HepG2 (cell line): ENCODE results near the gene SETD1B. TPM values are rescaled to one million over a fixed set of nuclear protein-coding genes. Genes with fewer than 3 reads are reported as not detected.

Experiments
- ATAC-seq: fragments of 200-7000 bp; cut with Tn5 transposase; 3 replicates; pipeline ENCODE4 v1.9.1; 2020; ENCODE audit warnings: mild to moderate bottlenecking, moderate library complexity
- BruUV-seq: library from RNA; stranded (reverse); fragments of 400-500 nt; replicated peaks from 2 replicates; lab custom pipeline; 2021; lab: Mats Ljungman, UMichigan
- CTCF ChIA-PET: fragments of 300-600 bp; formaldehyde crosslinking; extraction: SDS; loops from one replicate; lab custom pipeline; 2021; ENCODE audit warnings: low total read pairs, inconsistent platforms, low intra/inter-chr PET ratio; lab: Yijun Ruan, JAX
- POLR2A ChIA-PET: fragments of 350-600 bp; sonication (Branson Sonifier 250); formaldehyde crosslinking; loops from one replicate; lab custom pipeline; 2020; ENCODE audit warnings: antibody characterized with exemption, inconsistent platforms; lab: Yijun Ruan, JAX
- DNase-seq: peaks from one replicate; pipeline ENCODE4 v3.0.0-alpha.2; 2015; ENCODE audit warnings: low spot score
- FAIRE-seq: peaks from 3 replicates; lab custom pipeline; 2011; peaks lifted over from hg19 to GRCh38; lab: Jason Lieb, UNC
- H2AFZ ChIP-seq: one replicate; pipeline ENCODE4 v1.6.1; 2011; ENCODE audit warnings: low read length, inconsistent platforms
- H3K27ac ChIP-seq: fragments of 300-600 bp; 3 replicates; pipeline ENCODE4 v1.8.0; 2011; ENCODE audit warnings: mixed run types, mild to moderate bottlenecking, mixed read lengths, low read length, inconsistent platforms; ENCODE audit not compliant: insufficient read depth; ENCODE audit errors: extremely low read length
- H3K27me3 ChIP-seq, 2 experiments: fragments of 200-600 bp in 1 of 2; 2 replicates in 1 of 2; 3 replicates in 1 of 2; pipeline versions ENCODE4 v1.6.0 to v1.8.0; 2011; ENCODE audit warnings: low read length in 2 of 2, mild to moderate bottlenecking in 2 of 2, moderate library complexity in 2 of 2, inconsistent platforms in 1 of 2; ENCODE audit not compliant: insufficient read depth in 2 of 2, control insufficient read depth in 1 of 2
- H3K36me3 ChIP-seq, 2 experiments: fragments of 200-600 bp in 1 of 2; replicated peaks in 1 of 2; 2 replicates in 1 of 2; 3 replicates in 1 of 2; pipeline versions ENCODE4 v1.5.1 to v1.8.0; 2011; ENCODE audit warnings: low read length in 2 of 2, inconsistent platforms in 1 of 2; ENCODE audit not compliant: insufficient read depth in 2 of 2, control insufficient read depth in 1 of 2
- H3K4me1 ChIP-seq: 2 replicates; pipeline ENCODE4 v1.5.1; 2012; ENCODE audit warnings: low read length, inconsistent platforms; ENCODE audit not compliant: insufficient read depth
- H3K4me2 ChIP-seq: 2 replicates; pipeline ENCODE4 v1.6.0; 2011; ENCODE audit warnings: low read depth, low read length, inconsistent platforms
- H3K4me3 ChIP-seq, 3 experiments: fragments of 200-600 bp in 1 of 3; sonication (generic), shearing (Covaris generic) in 1 of 3; replicated peaks in 1 of 3; 2 replicates each; pipeline ENCODE4 v1.5.1; 2011 to 2016; ENCODE audit warnings: low read length in 3 of 3, inconsistent platforms in 2 of 3, low read depth in 2 of 3, mild to moderate bottlenecking in 2 of 3, control low read depth in 1 of 3, mixed read lengths in 1 of 3; ENCODE audit not compliant: insufficient read depth in 1 of 3
- H3K79me2 ChIP-seq: one replicate; pipeline ENCODE4 v1.6.1; 2011; ENCODE audit warnings: low read length, inconsistent platforms; ENCODE audit not compliant: insufficient read depth
- H3K9ac ChIP-seq: 2 replicates; pipeline ENCODE4 v1.6.0; 2011; ENCODE audit warnings: mild to moderate bottlenecking, low read depth, low read length, inconsistent platforms; ENCODE audit not compliant: insufficient read depth
- H3K9me3 ChIP-seq: 2 replicates; pipeline ENCODE4 v1.5.1; 2012; ENCODE audit warnings: mild to moderate bottlenecking, low read length
- H4K20me1 ChIP-seq: 2 replicates; pipeline ENCODE4 v1.6.0; 2011; ENCODE audit warnings: inconsistent platforms, mild to moderate bottlenecking, low read length, moderate library complexity; ENCODE audit not compliant: insufficient read depth
- CEBPG ChIP-seq: IDR thresholded peaks from 2 replicates; pipeline ENCODE4 v1.6.1; 2016
- HOMEZ ChIP-seq: IDR thresholded peaks from 2 replicates; pipeline ENCODE4 v1.6.1; 2016; ENCODE audit warnings: low read depth
- KLF12 ChIP-seq: sonication (generic); formaldehyde crosslinking; IDR thresholded peaks from 2 replicates; pipeline ENCODE4 v1.4.0; 2020; ENCODE audit warnings: missing genetic modification reagents, borderline replicate concordance
- MAFG ChIP-seq: sonication (generic); formaldehyde crosslinking; IDR thresholded peaks from 2 replicates; pipeline ENCODE4 v1.5.1; 2020; ENCODE audit warnings: mild to moderate bottlenecking, missing genetic modification reagents
- SYNCRIP ChIP-seq: fragments of 200-400 bp; formaldehyde crosslinking; IDR thresholded peaks from 2 replicates; pipeline ENCODE4 v1.6.1; 2018; ENCODE audit warnings: mild to moderate bottlenecking, low read depth, low read length; ENCODE audit not compliant: insufficient read depth
- THAP11 ChIP-seq: IDR thresholded peaks from 2 replicates; pipeline ENCODE4 v1.6.1; 2016; ENCODE audit warnings: missing biosample characterization, missing genetic modification reagents
- ZNF121 ChIP-seq: sonication (generic); formaldehyde crosslinking; IDR thresholded peaks from 2 replicates; pipeline ENCODE4 v1.5.0; 2020; ENCODE audit warnings: mild to moderate bottlenecking, missing genetic modification reagents
- ZNF143 ChIP-seq: sonication (generic); formaldehyde crosslinking; IDR thresholded peaks from 2 replicates; pipeline ENCODE4 v1.4.0; 2020; ENCODE audit warnings: missing genetic modification reagents
- ZNF335 ChIP-seq: sonication (generic); formaldehyde crosslinking; IDR thresholded peaks from 2 replicates; pipeline ENCODE4 v1.4.0; 2020; ENCODE audit warnings: missing genetic modification reagents
- ZNF354B ChIP-seq: sonication (generic); formaldehyde crosslinking; IDR thresholded peaks from 2 replicates; pipeline ENCODE4 v1.8.0; 2022; ENCODE audit warnings: mild to moderate bottlenecking, missing genetic modification reagents
- ZNF383 ChIP-seq: sonication (generic); formaldehyde crosslinking; IDR thresholded peaks from 2 replicates; pipeline ENCODE4 v1.4.0; 2020; ENCODE audit warnings: missing genetic modification reagents, mild to moderate bottlenecking, borderline replicate concordance
- ZNF605 ChIP-seq: sonication (generic); formaldehyde crosslinking; IDR thresholded peaks from 2 replicates; pipeline ENCODE4 v1.8.0; 2022; ENCODE audit warnings: mild to moderate bottlenecking, missing genetic modification reagents
- ZSCAN25 ChIP-seq: sonication (generic); formaldehyde crosslinking; IDR thresholded peaks from 2 replicates; pipeline ENCODE4 v1.8.0; 2022; ENCODE audit warnings: mild to moderate bottlenecking, missing genetic modification reagents
- WGBS: methylation state at CpG from one replicate; pipeline ENCODE4 v1.1.6; 2017; ENCODE audit warnings: low lambda C conversion rate; 5-methylcytosine and 5-hydroxymethylcytosine counted together
- in situ Hi-C: cut with HindIII; loops from 2 replicates; pipeline ENCODE4 v1.10.0; 2017; ENCODE audit warnings: low pct_unique_long_range_greater_than_20kb; ENCODE audit not compliant: extremely low pct_ligation_motif_present
- intact Hi-C: fragments of 100-400 bp; cut with micrococcal nuclease; formaldehyde crosslinking; loops from one replicate; pipeline ENCODE4 v1.10.0; 2022; ENCODE audit not compliant: unreplicated experiment
- polyA plus RNA-seq, 8 experiments: library from polyadenylated mRNA; depleted of rRNA in 3 of 8; stranded (reverse) in 7 of 8; unstranded in 1 of 8; fragments of >200 nt; fragmentation: Illumina TruSeq in 4 of 8; extraction: Trizol in 4 of 8; gene quantifications; 2 replicates each; pipeline versions ENCODE4 v1.2.1 to v1.2.3, GENCODE V29; 2011 to 2016; ENCODE audit warnings: low read depth in 4 of 8, missing spikeins in 1 of 8, mixed read lengths in 1 of 8; ENCODE audit not compliant: insufficient read depth in 1 of 8
- total RNA-seq, 5 experiments: library from RNA; depleted of rRNA; stranded (reverse); fragments of >200 nt; fragmentation: Illumina TruSeq; extraction: Trizol; gene quantifications; 2 replicates each; pipeline ENCODE4 v1.2.3, GENCODE V29; 2016; ENCODE audit warnings: low read depth in 1 of 5
- TF ChIP-seq, protein P1 (sequence below): fragments of 450-650 bp; IDR thresholded peaks from 2 replicates; pipeline ENCODE4 v1.6.1; 2017
- TF ChIP-seq, protein P2 (sequence below): sonication (generic); formaldehyde crosslinking; IDR thresholded peaks from 2 replicates; pipeline ENCODE4 v1.5.1; 2020; ENCODE audit warnings: missing genetic modification reagents, mild to moderate bottlenecking, borderline replicate concordance
- TF ChIP-seq, protein P3 (sequence below): sonication (generic); formaldehyde crosslinking; IDR thresholded peaks from 2 replicates; pipeline ENCODE4 v1.9.0; 2021; ENCODE audit warnings: missing genetic modification reagents, borderline replicate concordance

Gene SETD1B
- total and polyA plus RNA-seq, 2 of the 13 experiments (the other 11 are each of a cell fraction or from before 2014, with no cell fraction given), result 1.1 to 1.4 TPM

DNA sequence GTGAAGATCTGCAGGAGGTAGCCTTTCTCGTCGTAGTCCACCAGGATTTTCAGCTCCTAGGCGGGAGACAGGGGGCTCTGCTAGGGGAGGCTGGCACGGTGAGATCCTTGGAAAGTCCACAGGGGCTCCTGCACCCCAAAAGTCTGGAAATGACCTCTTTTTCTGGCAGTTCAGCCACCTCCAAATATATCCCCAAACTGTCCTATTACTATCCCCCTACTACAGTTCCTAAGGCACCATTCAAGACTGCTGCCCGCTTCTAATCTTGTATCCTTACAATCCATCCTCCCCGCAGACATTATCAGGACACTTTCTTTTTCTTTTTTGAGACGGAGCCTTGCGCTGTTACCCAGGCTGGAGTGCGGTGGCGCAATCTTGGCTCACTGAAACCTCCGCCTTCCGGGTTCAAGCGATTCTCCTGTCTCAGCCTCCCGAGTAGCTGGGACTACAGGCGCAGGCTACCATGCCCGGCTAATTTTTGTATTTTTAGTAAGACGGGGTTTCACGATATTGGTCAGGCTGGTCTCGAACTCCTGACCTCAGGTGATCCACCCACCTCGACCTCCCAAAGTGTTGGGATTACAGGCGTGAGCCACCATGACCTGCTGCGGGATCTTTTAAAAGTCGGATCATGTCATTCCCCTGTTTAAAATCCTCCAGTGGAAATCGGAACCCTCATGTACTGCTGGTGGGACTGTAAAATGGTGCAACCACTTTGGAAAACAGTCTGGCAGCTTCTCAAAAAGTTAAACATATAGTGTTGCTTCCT, 36.4 kb downstream of the SETD1B start (continued):
- TF ChIP-seq, protein P1, sequence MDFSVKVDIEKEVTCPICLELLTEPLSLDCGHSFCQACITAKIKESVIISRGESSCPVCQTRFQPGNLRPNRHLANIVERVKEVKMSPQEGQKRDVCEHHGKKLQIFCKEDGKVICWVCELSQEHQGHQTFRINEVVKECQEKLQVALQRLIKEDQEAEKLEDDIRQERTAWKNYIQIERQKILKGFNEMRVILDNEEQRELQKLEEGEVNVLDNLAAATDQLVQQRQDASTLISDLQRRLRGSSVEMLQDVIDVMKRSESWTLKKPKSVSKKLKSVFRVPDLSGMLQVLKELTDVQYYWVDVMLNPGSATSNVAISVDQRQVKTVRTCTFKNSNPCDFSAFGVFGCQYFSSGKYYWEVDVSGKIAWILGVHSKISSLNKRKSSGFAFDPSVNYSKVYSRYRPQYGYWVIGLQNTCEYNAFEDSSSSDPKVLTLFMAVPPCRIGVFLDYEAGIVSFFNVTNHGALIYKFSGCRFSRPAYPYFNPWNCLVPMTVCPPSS, result no peak
- TF ChIP-seq ZNF605 (CRISPR knock-in tag), result no peak
- TF ChIP-seq ZNF383 (CRISPR knock-in tag), result no peak
- no peak for TF ChIP-seq KLF12 (CRISPR knock-in tag)
- TF ChIP-seq, all 625 proteins: peak for 0

- no peak overlapping the region for H3K9ac ChIP-seq
- H3K4me3 ChIP-seq, result no peak overlapping the region
- 90% methylated on average over 12 of the region's 13 CpGs for WGBS
- H3K27me3 ChIP-seq, result no peaks in the 10 kb centered on the region
- intact Hi-C loops (no loop called here), in situ Hi-C loops (no loop called here)
- H3K9me3 ChIP-seq, result no peaks in the 10 kb centered on the region
- H3K79me2 ChIP-seq, result no peaks in the 10 kb centered on the region
- POLR2A ChIA-PET, result interaction anchor here (0.7 to 2.9 kb wide), 2 partner anchors 15 to 245 kb away, joined by 3 to 9 read pairs; partner anchors contain the start of gene HPD
- no TSS peak for BruUV-seq
- no peak overlapping the region for H2AFZ ChIP-seq
- no peaks in the 10 kb centered on the region for H4K20me1 ChIP-seq
- FAIRE-seq (no peak), DNase-seq (no peak), ATAC-seq (no peak; the same call in 2 of the 3 replicates)
- peaks cover 5 to 23% of the 10 kb centered on the region in 2 experiments; a peak in 4 of 5 replicates for H3K36me3 ChIP-seq
- no peak overlapping the region for H3K27ac ChIP-seq
- 0 out of 2 replicates have a peak, but pooled peaks cover 7% of the 10 kb centered on the region for H3K4me1 ChIP-seq
- H3K4me2 ChIP-seq, result no peak overlapping the region
- CTCF ChIA-PET, result no interaction called here
- TF ChIP-seq HOMEZ (no peak), SYNCRIP (no peak), ZNF335 (CRISPR knock-in tag) (no peak), MAFG (no peak), ZSCAN25 (CRISPR knock-in tag) (no peak), ZNF143 (CRISPR knock-in tag) (no peak), ZNF354B (CRISPR knock-in tag) (no peak), THAP11 (CRISPR knock-in tag) (no peak), ZNF121 (CRISPR knock-in tag) (no peak), CEBPG (CRISPR knock-in tag) (no peak)
- TF ChIP-seq, protein P2, sequence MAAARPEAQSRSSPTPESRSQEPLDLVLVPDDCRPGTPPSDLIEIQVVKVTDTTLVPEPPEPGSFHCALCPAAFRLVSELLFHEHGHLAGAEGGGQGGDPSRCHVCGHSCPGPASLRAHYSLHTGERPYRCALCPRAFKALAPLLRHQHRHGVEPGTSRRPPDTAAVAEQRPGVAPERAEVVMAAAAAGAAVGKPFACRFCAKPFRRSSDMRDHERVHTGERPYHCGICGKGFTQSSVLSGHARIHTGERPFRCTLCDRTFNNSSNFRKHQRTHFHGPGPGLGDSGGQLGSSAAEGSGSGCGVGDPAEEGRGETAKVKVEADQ (CRISPR knock-in tag), result no peak
- TF ChIP-seq, protein P3, sequence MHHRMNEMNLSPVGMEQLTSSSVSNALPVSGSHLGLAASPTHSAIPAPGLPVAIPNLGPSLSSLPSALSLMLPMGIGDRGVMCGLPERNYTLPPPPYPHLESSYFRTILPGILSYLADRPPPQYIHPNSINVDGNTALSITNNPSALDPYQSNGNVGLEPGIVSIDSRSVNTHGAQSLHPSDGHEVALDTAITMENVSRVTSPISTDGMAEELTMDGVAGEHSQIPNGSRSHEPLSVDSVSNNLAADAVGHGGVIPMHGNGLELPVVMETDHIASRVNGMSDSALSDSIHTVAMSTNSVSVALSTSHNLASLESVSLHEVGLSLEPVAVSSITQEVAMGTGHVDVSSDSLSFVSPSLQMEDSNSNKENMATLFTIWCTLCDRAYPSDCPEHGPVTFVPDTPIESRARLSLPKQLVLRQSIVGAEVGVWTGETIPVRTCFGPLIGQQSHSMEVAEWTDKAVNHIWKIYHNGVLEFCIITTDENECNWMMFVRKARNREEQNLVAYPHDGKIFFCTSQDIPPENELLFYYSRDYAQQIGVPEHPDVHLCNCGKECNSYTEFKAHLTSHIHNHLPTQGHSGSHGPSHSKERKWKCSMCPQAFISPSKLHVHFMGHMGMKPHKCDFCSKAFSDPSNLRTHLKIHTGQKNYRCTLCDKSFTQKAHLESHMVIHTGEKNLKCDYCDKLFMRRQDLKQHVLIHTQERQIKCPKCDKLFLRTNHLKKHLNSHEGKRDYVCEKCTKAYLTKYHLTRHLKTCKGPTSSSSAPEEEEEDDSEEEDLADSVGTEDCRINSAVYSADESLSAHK (CRISPR knock-in tag), result no peak
Observed at GRCh38 chr12:121843236-121843982, 39.6 kb downstream of the SETD1B start.
